Measurements from ENCODE around the gene NXN. TPM values are rescaled to one million over a fixed set of nuclear protein-coding genes. Genes with fewer than 3 reads are reported as not detected.
"Not testable (repeated sequence)": the region's sequence is repeated elsewhere in the genome, so short reads cannot be mapped to it uniquely, and the experiment has no call there.

Gene NXN
- total RNA-seq, 2 experiments from 2014 or later = 0.68 to 0.97 TPM

DNA sequence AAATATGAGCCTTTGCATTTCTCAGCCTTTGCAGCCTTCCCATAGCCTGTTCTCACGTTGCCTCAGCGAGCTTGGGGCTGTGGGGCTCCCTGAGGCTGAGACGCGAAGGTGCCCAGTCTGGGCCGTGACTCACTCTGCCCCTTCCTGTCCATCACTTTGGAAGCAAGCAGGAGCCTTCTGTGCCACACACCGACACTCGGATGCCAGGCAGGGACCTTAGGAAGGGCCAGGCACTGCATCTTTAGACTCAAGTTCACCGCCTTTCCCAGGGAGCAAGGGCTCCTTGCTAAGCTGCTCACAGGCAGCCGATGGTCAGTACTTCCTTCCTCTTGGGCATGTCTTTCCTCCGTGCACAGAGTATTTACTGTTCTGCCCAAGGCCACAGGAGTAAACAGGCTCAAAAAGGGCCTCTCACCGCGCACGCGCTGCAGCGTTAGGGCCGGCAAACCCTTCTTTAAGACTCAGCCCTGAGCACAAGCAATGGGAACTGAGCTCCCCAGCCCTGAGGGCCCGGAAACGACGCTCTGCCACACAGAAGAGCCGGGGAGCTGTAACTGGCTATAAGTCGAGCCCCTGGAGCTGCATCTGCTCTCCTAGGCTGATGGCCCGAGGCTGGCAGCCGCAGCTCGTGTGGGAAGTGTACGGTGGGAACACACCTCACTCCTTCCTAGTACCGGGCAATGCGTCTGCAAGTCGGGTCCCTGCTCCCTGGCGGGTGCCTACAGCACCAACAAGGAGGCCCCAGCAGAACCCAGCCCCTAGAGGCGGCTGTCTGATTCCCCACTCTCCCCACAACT lies 24.6 kb upstream of the NXN start:
- H3K36me3 Mint-ChIP-seq (ENCODE audit: low read depth) = peaks cover 45% of the 10 kb centered on the region
- H3K27me3 Mint-ChIP-seq (ENCODE audit: low read depth) = no peaks in the 10 kb centered on the region
- no peaks in the 10 kb centered on the region for H3K9me3 Mint-ChIP-seq (ENCODE audit: insufficient read depth)
- H3K4me3 Mint-ChIP-seq = no peak overlapping the region
- ChIA-PET POLR2A (no interaction called here), CTCF (no interaction called here)
- H3K4me1 Mint-ChIP-seq (ENCODE audit: low read depth) = peaks cover 11% of the 10 kb centered on the region
- ATAC-seq (no peak), DNase-seq (no peak)
- no peak overlapping the region for H3K27ac Mint-ChIP-seq

DNA sequence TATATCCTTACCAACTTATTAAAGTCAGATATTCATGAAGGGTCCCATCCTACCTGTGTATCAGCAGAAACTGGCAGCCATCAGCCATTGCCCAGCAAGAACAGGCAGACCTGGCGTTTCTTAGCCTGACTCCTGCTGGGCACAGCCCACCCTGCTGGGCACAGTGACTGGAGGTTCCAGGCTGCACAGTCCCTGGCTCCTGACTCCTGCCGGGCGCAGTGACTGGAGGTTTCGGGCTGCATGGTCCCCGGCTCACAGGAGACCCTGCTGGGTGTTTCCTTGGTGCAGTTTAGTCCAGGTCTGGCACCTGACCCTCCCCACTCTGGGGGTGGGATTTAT lies 24.0 kb upstream of the NXN start:
- H3K4me3 Mint-ChIP-seq = no peak overlapping the region
- no peaks in the 10 kb centered on the region for H3K9me3 Mint-ChIP-seq (ENCODE audit: insufficient read depth)
- H3K4me1 Mint-ChIP-seq (ENCODE audit: low read depth) = peaks cover 17% of the 10 kb centered on the region
- H3K36me3 Mint-ChIP-seq (ENCODE audit: low read depth) = peaks cover 45% of the 10 kb centered on the region
- DNase-seq (no peak), ATAC-seq (no peak)
- ChIA-PET POLR2A (no interaction called here), CTCF (no interaction called here)
- H3K27me3 Mint-ChIP-seq (ENCODE audit: low read depth) = no peaks in the 10 kb centered on the region
- H3K27ac Mint-ChIP-seq = no peak overlapping the region

DNA sequence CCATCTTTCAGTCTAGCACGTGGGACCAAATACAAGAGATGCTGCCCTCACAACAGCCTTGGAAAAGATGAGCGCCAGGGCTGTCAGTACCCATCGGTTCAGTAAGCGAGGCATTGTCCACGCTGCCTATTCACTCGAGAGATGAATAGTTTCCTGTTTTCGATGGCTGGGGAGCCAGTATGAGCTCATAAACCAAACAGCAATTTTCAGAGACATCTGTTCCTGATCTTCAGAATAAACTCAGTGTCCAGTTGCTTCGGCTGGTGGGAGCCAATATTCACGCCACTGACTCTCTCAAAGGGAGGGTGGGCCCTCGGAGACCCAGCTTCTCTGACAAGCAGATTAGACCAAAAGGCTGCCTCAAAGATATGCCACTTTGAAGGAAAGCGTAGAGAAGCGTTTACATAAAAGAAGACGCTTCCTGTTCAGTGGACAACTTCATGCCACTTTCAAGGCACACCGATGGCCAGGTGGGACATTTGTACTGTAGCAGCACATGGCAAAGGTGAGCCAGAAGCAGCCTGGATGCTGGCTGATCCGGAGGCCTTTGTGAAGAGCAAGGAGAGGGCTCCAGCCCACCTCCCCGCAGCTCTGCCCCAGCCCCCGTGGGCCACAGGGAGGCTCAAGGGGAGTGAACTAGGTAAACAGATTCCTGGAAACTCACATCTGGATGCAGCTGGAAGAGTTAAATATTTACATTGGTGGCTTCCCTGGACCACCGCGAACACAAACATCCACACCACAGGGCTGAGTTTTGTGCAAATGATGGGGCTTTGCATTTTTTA lies 23.4 kb upstream of the NXN start:
- DNase-seq (no peak), ATAC-seq (no peak)
- Mint-ChIP-seq H3K4me3 (no peak overlapping the region), H3K9me3 (ENCODE audit: insufficient read depth) (no peaks in the 10 kb centered on the region), H3K36me3 (ENCODE audit: low read depth) (peaks cover 44% of the 10 kb centered on the region), H3K27ac (no peak overlapping the region), H3K27me3 (ENCODE audit: low read depth) (no peaks in the 10 kb centered on the region), H3K4me1 (ENCODE audit: low read depth) (peaks cover 23% of the 10 kb centered on the region)
- ChIA-PET POLR2A (no interaction called here), CTCF (interaction anchor here (1.0 kb wide), 1 partner anchor 53 kb away, joined by 3 read pairs; no protein-coding TSS in a partner anchor)

DNA sequence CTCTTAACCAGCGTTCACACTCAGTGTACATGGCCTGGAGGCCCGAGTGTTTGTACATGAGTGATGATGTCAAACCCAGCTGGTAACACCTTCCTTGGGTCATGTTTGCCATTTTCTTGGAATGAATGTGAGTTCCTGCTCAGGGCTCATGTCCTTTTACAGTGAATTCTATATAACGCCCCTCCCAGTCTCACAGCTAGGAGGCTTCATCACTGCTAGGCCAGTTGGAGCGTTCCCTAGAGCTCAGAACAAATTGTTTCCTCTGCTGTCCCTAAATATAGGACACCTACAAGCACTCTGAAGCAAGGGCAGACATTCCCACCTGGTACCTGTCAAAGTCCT lies 22.8 kb upstream of the NXN start:
- ATAC-seq = no peak
- H3K9me3 Mint-ChIP-seq (ENCODE audit: insufficient read depth) = no peaks in the 10 kb centered on the region
- no peak overlapping the region for H3K27ac Mint-ChIP-seq
- H3K36me3 Mint-ChIP-seq (ENCODE audit: low read depth) = peaks cover 43% of the 10 kb centered on the region
- CTCF ChIA-PET = interaction anchor here (1.0 kb wide), 1 partner anchor 54 kb away, joined by 3 read pairs; no protein-coding TSS in a partner anchor
- no peak for DNase-seq
- H3K4me1 Mint-ChIP-seq (ENCODE audit: low read depth) = peaks cover 27% of the 10 kb centered on the region
- H3K4me3 Mint-ChIP-seq = no peak overlapping the region
- H3K27me3 Mint-ChIP-seq (ENCODE audit: low read depth) = no peaks in the 10 kb centered on the region
- POLR2A ChIA-PET = no interaction called here

DNA sequence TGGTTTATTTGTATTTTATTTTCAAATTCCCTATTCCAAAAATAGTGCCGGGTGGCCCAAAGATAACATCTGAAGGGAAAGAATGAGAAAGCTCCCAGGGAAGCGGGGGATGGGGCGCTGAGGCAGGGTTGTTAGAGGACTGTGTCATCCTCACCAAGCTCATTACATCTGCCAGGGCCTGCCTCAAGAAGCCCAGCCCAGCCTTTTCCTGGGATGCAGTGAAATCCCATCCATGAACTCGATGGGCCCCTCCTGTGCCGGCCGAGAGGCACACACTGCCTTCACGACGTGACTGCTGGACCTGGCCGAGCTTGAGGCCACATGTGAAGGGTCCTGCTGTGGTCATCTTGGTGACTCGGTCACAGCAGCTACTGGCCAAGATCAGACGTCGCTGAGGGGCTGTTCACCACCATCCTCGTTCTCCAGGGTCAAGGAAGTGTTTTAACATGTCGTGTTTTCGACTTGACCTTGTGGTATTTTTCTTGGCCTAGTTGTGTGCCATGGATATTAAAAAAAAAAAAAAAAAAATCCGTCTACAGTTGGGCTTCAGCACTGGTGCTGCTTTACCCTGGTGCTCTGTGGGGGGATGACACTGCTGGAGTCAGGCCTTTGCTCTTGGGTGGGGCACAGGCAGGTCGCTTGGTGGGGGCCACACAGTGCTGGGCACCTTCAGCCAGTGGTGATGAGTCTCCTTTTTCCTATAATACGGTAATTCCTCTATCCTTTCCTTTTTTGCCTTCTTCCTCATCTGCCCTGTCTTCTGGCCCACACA lies 22.2 kb upstream of the NXN start:
- Mint-ChIP-seq H3K4me3 (no peak overlapping the region), H3K9me3 (ENCODE audit: insufficient read depth) (no peaks in the 10 kb centered on the region), H3K27ac (no peak overlapping the region), H3K4me1 (ENCODE audit: low read depth) (peaks cover 30% of the 10 kb centered on the region), H3K27me3 (ENCODE audit: low read depth) (no peaks in the 10 kb centered on the region), H3K36me3 (ENCODE audit: low read depth) (peaks cover 41% of the 10 kb centered on the region)
- ChIA-PET CTCF (interaction anchor here (0.8 to 1.0 kb wide), 2 partner anchors 54 to 224 kb away, joined by 3 read pairs; no protein-coding TSS in a partner anchor), POLR2A (no interaction called here)
- DNase-seq (no peak), ATAC-seq (no peak)

DNA sequence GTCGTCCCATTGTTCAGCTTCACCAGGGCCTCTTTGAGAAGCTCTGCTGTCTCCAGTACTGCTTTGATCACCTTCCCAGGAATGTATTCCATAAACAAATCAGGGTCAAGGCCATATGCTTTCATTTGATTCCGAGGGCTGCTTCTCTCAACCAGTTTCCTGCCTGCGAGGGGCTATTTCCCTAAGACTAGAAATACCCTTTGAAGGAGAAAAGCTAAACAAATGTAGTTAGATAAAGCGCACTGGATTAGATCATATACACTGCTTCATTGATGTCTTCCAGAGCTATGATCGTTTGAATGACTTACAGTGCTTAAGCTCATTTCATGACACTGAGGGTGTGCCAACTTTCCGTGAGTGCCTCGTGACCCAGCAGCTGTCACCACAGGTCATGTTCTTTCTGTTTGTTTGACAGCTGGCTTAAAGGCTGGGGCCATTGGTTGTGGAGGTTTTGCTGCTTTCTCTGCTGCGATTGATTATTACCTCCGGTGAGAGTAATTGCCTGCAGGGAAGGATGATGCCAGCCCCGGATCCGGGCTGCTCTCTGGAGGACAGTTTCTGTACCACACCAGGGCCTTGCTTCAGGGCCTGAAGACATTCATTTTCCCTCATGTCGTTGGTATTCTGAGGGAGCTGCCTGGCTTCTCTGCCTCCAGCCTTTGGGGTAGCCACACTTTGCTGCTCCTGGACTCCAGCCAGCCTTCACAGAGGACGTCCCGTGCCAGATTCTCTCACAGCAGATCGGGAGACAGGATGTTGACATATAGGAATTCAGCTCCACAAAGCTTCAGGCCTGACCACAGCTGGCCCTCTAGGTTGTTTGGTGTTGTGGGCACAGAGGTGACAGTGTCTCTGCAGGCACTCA lies 21.3 kb upstream of the NXN start:
- no peak overlapping the region for H3K4me3 Mint-ChIP-seq
- H3K27me3 Mint-ChIP-seq (ENCODE audit: low read depth) = no peaks in the 10 kb centered on the region
- CTCF ChIA-PET = interaction anchor here (0.8 to 1.4 kb wide), 3 partner anchors 20 to 223 kb away, joined by 3 to 6 read pairs (median 4); no protein-coding TSS in a partner anchor
- H3K4me1 Mint-ChIP-seq (ENCODE audit: low read depth) = peaks cover 30% of the 10 kb centered on the region
- H3K36me3 Mint-ChIP-seq (ENCODE audit: low read depth) = peaks cover 40% of the 10 kb centered on the region
- POLR2A ChIA-PET = no interaction called here
- DNase-seq (no peak), ATAC-seq (no peak)
- no peaks in the 10 kb centered on the region for H3K9me3 Mint-ChIP-seq (ENCODE audit: insufficient read depth)
- no peak overlapping the region for H3K27ac Mint-ChIP-seq

DNA sequence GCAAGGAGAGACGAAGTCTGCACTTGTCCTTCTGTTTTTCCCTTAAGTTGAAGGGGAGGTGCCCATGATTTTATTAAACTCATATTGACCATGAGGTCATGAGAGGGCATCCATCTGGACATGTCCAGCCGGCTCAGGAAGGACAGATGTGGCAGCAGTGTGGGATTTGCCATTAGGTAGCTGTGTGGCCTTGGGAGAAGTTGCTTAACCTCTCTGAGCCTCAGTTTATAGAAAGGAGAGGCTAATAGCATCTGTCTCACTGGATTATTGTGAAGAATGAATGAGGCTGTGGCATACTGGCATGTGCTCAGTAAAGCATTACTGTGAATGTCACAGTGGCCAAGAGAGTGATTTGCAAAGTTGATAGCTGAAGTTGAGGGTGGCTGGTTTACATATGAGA lies 18.5 kb upstream of the NXN start:
- DNase-seq = no peak
- ATAC-seq = no peak
- POLR2A ChIA-PET = interaction anchor here (1.1 kb wide), 1 partner anchor 120 kb away, joined by 3 read pairs; no protein-coding TSS in a partner anchor
- Mint-ChIP-seq H3K36me3 (ENCODE audit: low read depth) (peaks cover 33% of the 10 kb centered on the region), H3K9me3 (ENCODE audit: insufficient read depth) (peaks cover 11% of the 10 kb centered on the region), H3K4me1 (ENCODE audit: low read depth) (peaks cover 23% of the 10 kb centered on the region), H3K27me3 (ENCODE audit: low read depth) (no peaks in the 10 kb centered on the region), H3K27ac (peak overlapping the region; percentile 95), H3K4me3 (peak overlapping the region; percentile 89)
- CTCF ChIA-PET = interaction anchor here (1.3 to 4.7 kb wide), 5 partner anchors 9 to 586 kb away, joined by 4 to 47 read pairs (median 9); partner anchors contain the start of genes GLOD4, MRM3 and NXN

DNA sequence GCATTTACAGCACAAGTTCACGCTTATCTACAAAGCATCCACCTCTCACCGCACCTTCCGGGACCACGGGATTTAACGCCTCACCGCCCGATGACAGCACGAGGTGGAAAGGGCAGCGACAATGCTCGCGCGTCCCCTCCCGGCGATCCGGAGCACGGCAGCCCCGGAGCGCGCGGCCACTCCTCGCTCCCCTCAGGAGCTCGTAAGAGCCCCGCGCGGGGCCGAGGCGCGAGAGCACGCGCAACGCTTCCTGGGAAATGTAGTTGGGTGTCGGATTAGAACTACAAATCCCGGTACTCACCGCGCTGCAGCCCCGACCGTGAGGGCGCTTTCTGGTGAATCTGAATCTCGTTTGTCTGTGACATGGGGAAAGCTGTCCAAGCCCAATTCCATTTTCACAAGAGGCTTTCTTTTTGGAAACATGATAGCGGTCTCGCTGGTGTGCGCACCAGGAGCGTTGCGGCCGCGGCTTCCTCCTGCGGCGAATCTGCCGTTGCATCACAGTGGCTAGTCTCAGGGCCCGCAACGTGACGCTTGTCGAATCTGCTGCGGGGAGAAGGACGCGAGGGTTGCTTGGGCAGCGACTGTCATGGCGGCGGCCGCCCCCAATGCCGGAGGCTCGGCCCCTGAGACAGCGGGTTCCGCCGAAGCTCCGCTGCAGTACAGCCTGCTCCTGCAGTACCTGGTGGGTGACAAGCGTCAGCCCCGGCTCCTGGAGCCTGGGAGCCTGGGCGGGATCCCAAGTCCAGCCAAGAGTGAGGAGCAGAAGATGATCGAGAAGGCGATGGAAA lies 17.2 kb upstream of the NXN start, which contains the start of gene TIMM22:
TSS of gene TIMM22 (plus strand) at position 576 of the 791 bp plus-strand sequence. CDS start at position 590, 14 bp downstream.
- ATAC-seq = peak; percentile 98
- CTCF ChIA-PET = interaction anchor here (0.6 to 4.7 kb wide), 25 partner anchors 11 to 609 kb away, joined by 3 to 47 read pairs (median 4); partner anchors contain the start of genes GLOD4, MRM3 and NXN
- H3K27me3 Mint-ChIP-seq (ENCODE audit: low read depth) = no peaks in the 10 kb centered on the region
- peak; percentile 95 for DNase-seq
- H3K4me3 Mint-ChIP-seq = peak within 1 kb of the TSS; percentile 89
- POLR2A ChIA-PET = interaction anchor here (0.6 to 1.9 kb wide), 8 partner anchors 10 to 282 kb away, joined by 3 to 9 read pairs (median 4); partner anchors contain the start of genes GLOD4, MRM3 and VPS53
- peak within 1 kb of the TSS; percentile 95 for H3K27ac Mint-ChIP-seq
- peaks cover 23% of the 10 kb centered on the region for H3K4me1 Mint-ChIP-seq (ENCODE audit: low read depth)
- H3K36me3 Mint-ChIP-seq (ENCODE audit: low read depth) = peaks cover 23% of the 10 kb centered on the region
- H3K9me3 Mint-ChIP-seq (ENCODE audit: insufficient read depth) = peaks cover 11% of the 10 kb centered on the region

DNA sequence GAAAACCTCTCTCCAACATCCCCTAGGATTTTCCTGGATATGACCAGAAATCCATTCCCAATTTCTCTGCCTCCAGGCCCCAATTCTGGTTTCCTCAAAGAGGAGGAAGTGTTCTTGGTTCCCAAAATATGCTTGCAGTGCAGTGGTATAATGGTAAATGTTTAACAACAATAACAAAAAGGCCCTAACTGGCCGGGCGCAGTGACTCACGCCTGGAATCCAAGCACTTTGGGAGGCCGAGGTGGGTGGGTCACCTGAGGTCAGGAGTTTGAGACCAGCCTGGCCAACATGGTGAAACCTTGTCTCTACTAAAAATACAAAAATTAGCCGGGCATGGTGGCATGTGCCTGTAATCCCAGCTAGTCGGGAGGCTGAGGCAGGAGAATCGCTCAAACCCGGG lies 15.7 kb upstream of the NXN start:
- POLR2A ChIA-PET; ATAC-seq; H3K36me3 Mint-ChIP-seq (ENCODE audit: low read depth); H3K27me3 Mint-ChIP-seq (ENCODE audit: low read depth); DNase-seq; H3K4me3 Mint-ChIP-seq; H3K27ac Mint-ChIP-seq: not testable (repeated sequence)
- Mint-ChIP-seq H3K9me3 (ENCODE audit: insufficient read depth) (peaks cover 11% of the 10 kb centered on the region), H3K4me1 (ENCODE audit: low read depth) (peaks cover 23% of the 10 kb centered on the region)
- CTCF ChIA-PET = interaction anchor here (4.7 kb wide), 1 partner anchor 15 kb away, joined by 47 read pairs; the partner anchor contains the start of gene NXN

DNA sequence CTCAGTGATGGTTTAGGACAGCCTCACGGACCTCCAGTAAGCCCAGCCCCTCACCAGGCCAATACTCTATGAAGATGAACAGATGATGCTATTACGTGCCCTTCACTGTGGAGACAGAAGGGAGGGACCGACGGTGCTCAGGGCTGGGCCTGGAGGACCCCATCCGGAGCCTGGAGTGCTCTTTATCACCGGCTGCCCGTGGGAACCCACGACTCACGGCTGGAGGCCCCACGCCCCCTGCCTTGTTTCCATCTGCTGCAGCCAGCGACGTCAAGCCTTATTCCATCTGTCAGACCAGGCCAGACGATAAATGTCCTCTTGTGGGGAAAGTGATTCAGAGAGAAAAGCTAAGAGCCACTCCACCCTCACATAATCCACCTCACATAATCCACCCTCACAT lies 13.4 kb upstream of the NXN start:
- ATAC-seq (no peak), DNase-seq (no peak)
- Mint-ChIP-seq H3K4me3 (no peak overlapping the region), H3K27ac (no peak overlapping the region), H3K4me1 (ENCODE audit: low read depth) (peaks cover 8% of the 10 kb centered on the region), H3K36me3 (ENCODE audit: low read depth) (peaks cover 3% of the 10 kb centered on the region), H3K27me3 (ENCODE audit: low read depth) (no peaks in the 10 kb centered on the region), H3K9me3 (ENCODE audit: insufficient read depth) (peaks cover 11% of the 10 kb centered on the region)
- ChIA-PET CTCF (interaction anchor here (1.4 kb wide), 1 partner anchor 12 kb away, joined by 3 read pairs; no protein-coding TSS in a partner anchor), POLR2A (no interaction called here)
